ENCODE results near the gene MTMR10.

- TF ChIP-seq CTCF (IDR thresholded peaks at IDR 0.05; ENCODE audit: insufficient read depth, low read length) (no peak), POLR2AphosphoS5 (IDR thresholded peaks at IDR 0.05; ENCODE audit: low read depth) (no peak), SPI1 (IDR thresholded peaks at IDR 0.05; ENCODE audit: borderline replicate concordance, low read depth) (no peak), GABPA (IDR thresholded peaks at IDR 0.05; ENCODE audit: low read depth) (no peak)
- TF ChIP-seq, protein P1, sequence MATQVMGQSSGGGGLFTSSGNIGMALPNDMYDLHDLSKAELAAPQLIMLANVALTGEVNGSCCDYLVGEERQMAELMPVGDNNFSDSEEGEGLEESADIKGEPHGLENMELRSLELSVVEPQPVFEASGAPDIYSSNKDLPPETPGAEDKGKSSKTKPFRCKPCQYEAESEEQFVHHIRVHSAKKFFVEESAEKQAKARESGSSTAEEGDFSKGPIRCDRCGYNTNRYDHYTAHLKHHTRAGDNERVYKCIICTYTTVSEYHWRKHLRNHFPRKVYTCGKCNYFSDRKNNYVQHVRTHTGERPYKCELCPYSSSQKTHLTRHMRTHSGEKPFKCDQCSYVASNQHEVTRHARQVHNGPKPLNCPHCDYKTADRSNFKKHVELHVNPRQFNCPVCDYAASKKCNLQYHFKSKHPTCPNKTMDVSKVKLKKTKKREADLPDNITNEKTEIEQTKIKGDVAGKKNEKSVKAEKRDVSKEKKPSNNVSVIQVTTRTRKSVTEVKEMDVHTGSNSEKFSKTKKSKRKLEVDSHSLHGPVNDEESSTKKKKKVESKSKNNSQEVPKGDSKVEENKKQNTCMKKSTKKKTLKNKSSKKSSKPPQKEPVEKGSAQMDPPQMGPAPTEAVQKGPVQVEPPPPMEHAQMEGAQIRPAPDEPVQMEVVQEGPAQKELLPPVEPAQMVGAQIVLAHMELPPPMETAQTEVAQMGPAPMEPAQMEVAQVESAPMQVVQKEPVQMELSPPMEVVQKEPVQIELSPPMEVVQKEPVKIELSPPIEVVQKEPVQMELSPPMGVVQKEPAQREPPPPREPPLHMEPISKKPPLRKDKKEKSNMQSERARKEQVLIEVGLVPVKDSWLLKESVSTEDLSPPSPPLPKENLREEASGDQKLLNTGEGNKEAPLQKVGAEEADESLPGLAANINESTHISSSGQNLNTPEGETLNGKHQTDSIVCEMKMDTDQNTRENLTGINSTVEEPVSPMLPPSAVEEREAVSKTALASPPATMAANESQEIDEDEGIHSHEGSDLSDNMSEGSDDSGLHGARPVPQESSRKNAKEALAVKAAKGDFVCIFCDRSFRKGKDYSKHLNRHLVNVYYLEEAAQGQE (IDR thresholded peaks at IDR 0.05; ENCODE audit: insufficient replicate concordance, low read depth) = no peak
These were observed 73.1 kb downstream of the MTMR10 start for GRCh38 chr15:30918366-30918765.

Data from HL-60 (cell line).